Progenitor cell of endocrine pancreas (in vitro differentiated cells): ENCODE data around the gene GDPD5. TPM values are rescaled to one million over a fixed set of nuclear protein-coding genes. Genes with fewer than 3 reads are reported as not detected.
A peak's percentile ranks its signal among the peaks of the same experiment; 100 is the strongest.

Source experiments
- DNase-seq: peaks from one replicate; pipeline ENCODE4 v3.0.0; 2021; ENCODE audit warnings: low spot score; ENCODE audit not compliant: unreplicated experiment
- H3K27ac Mint-ChIP-seq: 2 replicates; pipeline ENCODE4 v1.8.0; 2021; ENCODE audit warnings: mild to moderate bottlenecking, moderate library complexity, mixed read lengths
- H3K27me3 Mint-ChIP-seq: 2 replicates; pipeline ENCODE4 v1.8.0; 2021; ENCODE audit warnings: mixed read lengths
- H3K36me3 Mint-ChIP-seq: 2 replicates; pipeline ENCODE4 v1.8.0; 2022; ENCODE audit warnings: mixed read lengths; ENCODE audit not compliant: insufficient read depth
- H3K4me1 Mint-ChIP-seq: 2 replicates; pipeline ENCODE4 v1.8.0; 2021; ENCODE audit warnings: low read depth, mixed read lengths
- H3K4me3 Mint-ChIP-seq: 2 replicates; pipeline ENCODE4 v1.8.0; 2021; ENCODE audit warnings: low read depth, mild to moderate bottlenecking, moderate library complexity, mixed read lengths
- H3K9me3 Mint-ChIP-seq: 2 replicates; pipeline ENCODE4 v1.8.0; 2021; ENCODE audit warnings: low read depth, mixed read lengths
- total RNA-seq: library from RNA; stranded (reverse); gene quantifications from 2 replicates; pipeline ENCODE4 v1.2.1, GENCODE V29; 2021
- TF ChIP-seq, protein P1 (sequence below): fragments of 200-600 bp; sonication (generic); IDR thresholded peaks from one replicate; pipeline ENCODE4 v1.5.0; 2021; ENCODE audit warnings: antibody characterized with exemption, mild to moderate bottlenecking; ENCODE audit not compliant: unreplicated experiment

The GDPD5 gene
- total RNA-seq, 1 donor from 2014 or later = 32.4 TPM

DNA sequence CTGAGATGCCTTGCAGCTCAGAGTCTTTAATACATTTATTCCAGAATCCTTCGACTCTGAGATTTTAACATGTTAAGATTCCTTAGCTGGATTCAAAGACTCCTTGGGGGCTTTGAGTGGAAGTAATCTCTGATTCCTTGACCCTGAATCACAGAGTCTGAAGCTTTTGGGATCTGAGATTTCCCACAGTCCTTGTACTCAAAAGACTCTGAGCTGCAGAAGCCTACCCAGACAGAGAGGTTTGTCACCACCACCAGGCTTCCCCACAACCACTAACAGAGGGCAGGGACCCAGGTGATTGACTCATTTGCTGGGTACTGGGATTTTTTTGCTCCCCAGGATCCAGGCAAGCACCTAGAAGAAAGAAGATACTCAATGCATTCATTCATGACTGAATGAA lies 34.9 kb upstream of the GDPD5 start:
- H3K4me3 Mint-ChIP-seq = peak overlapping the region; percentile 70
- H3K27me3 Mint-ChIP-seq = no peaks in the 10 kb centered on the region
- no peak for DNase-seq
- no peaks in the 10 kb centered on the region for H3K36me3 Mint-ChIP-seq
- peak overlapping the region; percentile 45 for H3K27ac Mint-ChIP-seq
- H3K9me3 Mint-ChIP-seq = no peaks in the 10 kb centered on the region
- peaks cover 35% of the 10 kb centered on the region for H3K4me1 Mint-ChIP-seq
- TF ChIP-seq, protein P1, sequence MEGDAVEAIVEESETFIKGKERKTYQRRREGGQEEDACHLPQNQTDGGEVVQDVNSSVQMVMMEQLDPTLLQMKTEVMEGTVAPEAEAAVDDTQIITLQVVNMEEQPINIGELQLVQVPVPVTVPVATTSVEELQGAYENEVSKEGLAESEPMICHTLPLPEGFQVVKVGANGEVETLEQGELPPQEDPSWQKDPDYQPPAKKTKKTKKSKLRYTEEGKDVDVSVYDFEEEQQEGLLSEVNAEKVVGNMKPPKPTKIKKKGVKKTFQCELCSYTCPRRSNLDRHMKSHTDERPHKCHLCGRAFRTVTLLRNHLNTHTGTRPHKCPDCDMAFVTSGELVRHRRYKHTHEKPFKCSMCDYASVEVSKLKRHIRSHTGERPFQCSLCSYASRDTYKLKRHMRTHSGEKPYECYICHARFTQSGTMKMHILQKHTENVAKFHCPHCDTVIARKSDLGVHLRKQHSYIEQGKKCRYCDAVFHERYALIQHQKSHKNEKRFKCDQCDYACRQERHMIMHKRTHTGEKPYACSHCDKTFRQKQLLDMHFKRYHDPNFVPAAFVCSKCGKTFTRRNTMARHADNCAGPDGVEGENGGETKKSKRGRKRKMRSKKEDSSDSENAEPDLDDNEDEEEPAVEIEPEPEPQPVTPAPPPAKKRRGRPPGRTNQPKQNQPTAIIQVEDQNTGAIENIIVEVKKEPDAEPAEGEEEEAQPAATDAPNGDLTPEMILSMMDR = no peak

DNA sequence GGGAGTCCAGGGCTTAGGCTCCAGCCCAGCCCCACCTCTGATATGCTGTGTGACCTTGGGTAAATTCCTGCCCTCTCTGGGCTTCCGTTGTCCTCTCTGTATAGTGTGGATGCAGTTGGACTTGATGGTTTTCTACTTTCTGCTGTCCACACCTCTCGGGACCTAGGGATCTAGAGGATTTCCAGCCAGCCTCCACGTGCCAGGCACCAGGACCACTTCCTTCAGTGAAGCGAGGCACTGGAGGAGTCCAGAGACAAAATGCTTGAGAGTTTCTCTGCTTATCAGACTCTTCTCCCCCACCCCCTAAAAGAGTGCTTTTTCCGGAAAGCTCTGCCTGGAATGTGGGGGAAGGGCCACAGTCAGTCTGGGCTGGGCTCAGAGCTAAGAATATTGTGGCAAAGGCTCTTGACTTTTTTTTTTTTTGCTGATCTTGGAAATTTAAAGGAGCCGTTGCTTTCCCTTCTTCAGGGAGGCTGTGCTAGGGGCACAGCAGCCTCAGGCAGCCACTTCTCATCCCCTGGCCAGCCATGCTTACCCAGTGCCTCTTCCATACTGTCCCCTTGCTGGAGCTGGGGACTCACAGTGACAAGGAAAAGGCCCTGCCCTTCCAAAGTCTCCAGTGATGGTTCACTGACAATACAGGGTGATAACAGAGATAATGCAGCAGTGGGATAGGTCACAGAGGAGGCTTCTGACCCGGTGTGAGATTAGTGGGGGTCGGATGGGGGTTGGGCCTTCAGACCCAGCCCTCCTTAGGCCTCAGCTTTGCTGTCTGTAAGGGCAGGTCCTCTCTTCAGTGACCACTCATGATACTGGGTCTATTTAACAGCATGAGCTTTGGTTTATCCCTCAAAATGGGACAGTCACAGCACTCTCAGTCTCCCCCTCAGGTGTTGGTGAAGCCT lies 33.5 kb upstream of the GDPD5 start:
- DNase-seq = no peak
- Mint-ChIP-seq H3K36me3 (no peaks in the 10 kb centered on the region), H3K4me1 (peaks cover 22% of the 10 kb centered on the region)

DNA sequence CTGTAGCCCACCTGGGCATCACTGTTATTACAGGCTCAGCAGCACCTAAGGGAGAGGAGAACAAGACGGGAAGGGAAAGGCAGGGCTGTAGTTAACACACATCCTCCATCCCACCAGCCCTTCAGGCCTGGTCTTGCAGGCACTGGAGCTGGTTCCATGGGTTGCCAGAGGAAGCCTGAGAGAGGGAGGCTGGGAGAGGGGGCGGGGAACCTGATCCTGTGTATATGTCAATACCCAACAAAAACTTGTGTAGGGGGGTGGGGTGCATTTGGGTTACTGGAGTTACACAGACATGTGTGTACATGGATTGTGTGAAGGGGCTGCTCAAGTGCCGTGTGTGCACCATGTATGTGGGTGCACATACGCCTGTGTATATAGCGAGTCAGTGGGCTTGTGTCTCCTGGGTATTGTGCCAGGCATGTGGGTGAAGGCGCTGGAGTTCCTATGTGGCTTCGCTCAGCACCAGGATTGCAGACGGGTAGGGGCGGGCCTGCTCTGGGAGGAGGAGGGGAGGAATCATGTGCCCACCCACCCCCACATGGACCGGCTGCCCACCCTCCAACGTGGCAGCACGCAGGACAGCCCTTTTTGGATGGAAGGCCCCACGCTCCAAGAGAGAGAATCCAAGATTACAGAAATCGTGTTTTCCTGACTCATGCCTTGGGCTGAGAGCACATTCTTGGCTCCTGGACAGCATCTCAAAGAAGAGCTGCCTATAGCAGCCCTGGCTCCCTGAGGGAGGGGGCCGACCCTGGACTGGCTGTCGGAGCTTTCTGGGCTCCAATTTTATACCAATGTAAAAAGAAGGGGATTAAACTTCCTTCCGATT lies 32.1 kb upstream of the GDPD5 start:
- no peak for DNase-seq
- Mint-ChIP-seq H3K9me3 (no peaks in the 10 kb centered on the region), H3K4me3 (no peak overlapping the region), H3K27ac (no peak overlapping the region), H3K36me3 (no peaks in the 10 kb centered on the region), H3K27me3 (no peaks in the 10 kb centered on the region), H3K4me1 (peaks cover 13% of the 10 kb centered on the region)
- TF ChIP-seq, protein P1 = no peak

More for the DNA sequence above, 33.5 kb upstream of the GDPD5 start:
- Mint-ChIP-seq H3K9me3 (no peaks in the 10 kb centered on the region), H3K4me3 (no peak overlapping the region), H3K27ac (peak overlapping the region; percentile 51), H3K27me3 (no peaks in the 10 kb centered on the region)
- TF ChIP-seq, protein P1 = no peak

DNA sequence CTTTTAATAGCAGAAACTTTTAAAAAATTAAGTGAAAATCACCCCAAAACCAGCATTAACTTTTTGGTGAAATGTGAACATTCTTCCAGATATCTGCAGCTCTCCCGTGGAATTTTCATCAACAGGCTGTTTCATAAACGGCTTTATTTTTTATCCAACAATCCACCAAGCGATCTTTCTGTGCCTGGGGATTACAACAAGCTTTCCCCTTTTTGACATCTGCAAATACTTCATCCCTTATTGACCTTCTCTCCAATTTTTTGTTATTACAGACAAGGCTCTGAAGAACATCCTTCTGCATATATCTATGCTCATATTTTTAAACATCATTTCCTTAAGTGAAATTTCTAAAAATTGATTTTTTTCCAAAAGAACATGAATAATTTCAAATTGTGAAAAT lies 30.5 kb upstream of the GDPD5 start:
- no peaks in the 10 kb centered on the region for H3K9me3 Mint-ChIP-seq
- H3K4me1 Mint-ChIP-seq = peaks cover 9% of the 10 kb centered on the region
- TF ChIP-seq, protein P1 = no peak

DNA sequence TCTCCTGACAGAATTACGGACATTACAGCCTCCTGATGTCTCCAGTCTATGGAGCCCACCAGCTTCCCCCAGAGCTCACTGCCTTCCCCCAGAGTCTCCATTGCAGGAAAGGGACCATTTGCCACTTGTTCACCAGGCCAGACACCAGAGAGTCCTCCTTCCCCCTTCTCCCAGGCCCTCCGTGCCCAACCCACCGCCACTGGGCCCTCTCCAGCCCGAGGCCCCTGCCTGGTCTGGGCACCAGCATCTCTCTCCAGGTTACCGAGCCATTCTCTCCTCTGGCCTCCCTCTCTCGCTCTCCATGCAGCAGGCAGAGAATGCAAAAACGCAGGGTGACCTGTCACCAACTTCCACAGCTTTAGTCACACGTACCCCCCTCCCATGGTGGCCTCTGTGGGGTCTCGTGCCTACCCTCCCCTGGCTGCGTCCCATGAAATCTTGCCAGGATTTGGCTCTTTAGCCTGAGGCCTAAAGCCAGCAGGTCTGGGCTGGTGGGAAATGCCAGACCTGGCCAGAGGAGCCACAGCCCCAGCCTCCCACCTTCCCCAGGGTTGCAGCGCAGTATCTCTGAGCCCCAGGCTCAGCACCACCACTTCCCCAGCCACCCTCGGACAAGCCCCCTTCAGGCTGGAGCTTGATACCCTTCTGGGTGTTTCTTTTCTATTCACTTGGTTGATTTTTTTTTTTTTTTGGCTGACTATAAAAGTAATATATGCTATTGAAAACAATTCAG lies 29.5 kb upstream of the GDPD5 start:
- H3K4me3 Mint-ChIP-seq = no peak overlapping the region
- no peaks in the 10 kb centered on the region for H3K36me3 Mint-ChIP-seq
- TF ChIP-seq, protein P1 = no peak
- no peak for DNase-seq
- peak overlapping the region; percentile 1 for H3K27ac Mint-ChIP-seq
- peaks cover 6% of the 10 kb centered on the region for H3K4me1 Mint-ChIP-seq
- no peaks in the 10 kb centered on the region for H3K9me3 Mint-ChIP-seq
- no peaks in the 10 kb centered on the region for H3K27me3 Mint-ChIP-seq

More for the DNA sequence above, 30.5 kb upstream of the GDPD5 start:
- Mint-ChIP-seq H3K27ac (no peak overlapping the region), H3K4me3 (no peak overlapping the region), H3K36me3 (no peaks in the 10 kb centered on the region), H3K27me3 (no peaks in the 10 kb centered on the region)
- no peak for DNase-seq
